H1 (cell line): ENCODE measurements around the gene QPCT. TPM values are rescaled to one million over a fixed set of nuclear protein-coding genes. Genes with fewer than 3 reads are reported as not detected.
A peak's percentile ranks its signal among the peaks of the same experiment; 100 is the strongest.

ENCODE experiments used
- CTCF ChIA-PET: fragments of 300-600 bp; sonication (Branson Sonifier 250); formaldehyde crosslinking; loops from one replicate; lab custom pipeline; 2021; ENCODE audit not compliant: partially characterized antibody; lab: Charles Lee
- POLR2A ChIA-PET: fragments of 300-600 bp; sonication (Branson Sonifier 250); formaldehyde crosslinking; loops from one replicate; lab custom pipeline; 2021; ENCODE audit warnings: inconsistent platforms; ENCODE audit not compliant: partially characterized antibody; lab: Charles Lee
- DNase-seq, 2 experiments: peaks; one replicate each; pipeline versions ENCODE4 v3.0.0 to v3.0.0-alpha.2; 2010 to 2022; ENCODE audit warnings: low spot score in 2 of 2, low read depth in 1 of 2, mixed read lengths in 1 of 2
- FAIRE-seq: peaks from 2 replicates; lab custom pipeline; 2011; peaks lifted over from hg19 to GRCh38; lab: Jason Lieb, UNC
- H2AFZ ChIP-seq: 2 replicates; pipeline ENCODE4 v1.8.1; 2012; ENCODE audit warnings: low read length, inconsistent platforms
- H2AK5ac ChIP-seq: 2 replicates; pipeline ENCODE4 v1.6.1; 2013; ENCODE audit warnings: low read depth, low read length
- H2BK120ac ChIP-seq: replicated peaks from 2 replicates; pipeline ENCODE3; 2013; ENCODE audit warnings: low read depth, low read length, inconsistent platforms
- H2BK12ac ChIP-seq: 2 replicates; pipeline ENCODE4 v1.6.1; 2013; ENCODE audit warnings: low read depth, low read length
- H2BK15ac ChIP-seq: 2 replicates; pipeline ENCODE4 v1.6.1; 2013; ENCODE audit warnings: low read length
- H2BK20ac ChIP-seq: 2 replicates; pipeline ENCODE4 v1.6.1; 2013; ENCODE audit warnings: low read length
- H2BK5ac ChIP-seq: 2 replicates; pipeline ENCODE4 v1.6.1; 2013; ENCODE audit warnings: low read depth, low read length
- H3K14ac ChIP-seq: 2 replicates; pipeline ENCODE4 v1.6.1; 2013; ENCODE audit warnings: inconsistent platforms; ENCODE audit not compliant: insufficient read length
- H3K18ac ChIP-seq: 2 replicates; pipeline ENCODE4 v1.6.1; 2013; ENCODE audit warnings: low read length; ENCODE audit errors: extremely low read depth
- H3K23ac ChIP-seq: 2 replicates; pipeline ENCODE4 v1.6.1; 2013; ENCODE audit warnings: inconsistent platforms; ENCODE audit not compliant: insufficient read length
- H3K23me2 ChIP-seq: 2 replicates; pipeline ENCODE4 v1.6.1; 2013; ENCODE audit warnings: low read depth, low read length
- H3K27ac ChIP-seq: 2 replicates; pipeline ENCODE4 v1.6.1; 2011; ENCODE audit warnings: low read depth, low read length, inconsistent platforms
- H3K27me3 ChIP-seq, 4 experiments: replicated peaks in 1 of 4; 1 replicate in 1 of 4; 2 replicates in 3 of 4; pipeline versions ENCODE4 v1.6.1 to v1.8.1; 2011 to 2013; ENCODE audit warnings: low read length in 3 of 4, mild to moderate bottlenecking in 3 of 4, inconsistent platforms in 2 of 4, mixed read lengths in 2 of 4, moderate library complexity in 1 of 4; ENCODE audit not compliant: control insufficient read depth in 3 of 4, insufficient read depth in 3 of 4; ENCODE audit errors: extremely low read depth in 1 of 4
- H3K36me3 ChIP-seq, 4 experiments: 2 replicates each; pipeline versions ENCODE4 v1.6.1 to v1.8.1; 2011 to 2013; ENCODE audit warnings: mild to moderate bottlenecking in 4 of 4, low read length in 3 of 4, moderate library complexity in 2 of 4, control low read depth in 1 of 4, inconsistent platforms in 1 of 4; ENCODE audit not compliant: insufficient read depth in 4 of 4, control insufficient read depth in 2 of 4
- H3K4ac ChIP-seq: replicated peaks from 2 replicates; pipeline ENCODE3; 2013; ENCODE audit warnings: low read length, low read depth, mixed read lengths, inconsistent platforms; ENCODE audit not compliant: insufficient read length
- H3K4me1 ChIP-seq, 4 experiments: replicated peaks in 1 of 4; 1 replicate in 1 of 4; 2 replicates in 3 of 4; pipeline versions ENCODE4 v1.6.1 to v1.8.1; 2011 to 2013; ENCODE audit warnings: low read length in 3 of 4, inconsistent platforms in 2 of 4, mixed read lengths in 1 of 4; ENCODE audit not compliant: insufficient read depth in 4 of 4, control insufficient read depth in 3 of 4
- H3K4me2 ChIP-seq, 2 experiments: 2 replicates each; pipeline versions ENCODE4 v1.6.1 to v1.8.1; 2011 to 2013; ENCODE audit warnings: low read depth in 2 of 2, low read length in 2 of 2, control low read depth in 1 of 2, inconsistent platforms in 1 of 2, mild to moderate bottlenecking in 1 of 2; ENCODE audit not compliant: insufficient read depth in 1 of 2
- H3K4me3 ChIP-seq, 4 experiments: fragments of 200-600, 300-600 bp in 1 of 4; sonication (generic), shearing (Covaris generic), sonication (Bioruptor Twin) in 1 of 4; 2 replicates each; pipeline versions ENCODE4 v1.5.1 to v1.8.1; 2011 to 2016; ENCODE audit warnings: low read length in 4 of 4, low read depth in 3 of 4, control low read depth in 2 of 4, inconsistent platforms in 2 of 4, mild to moderate bottlenecking in 2 of 4, mixed read lengths in 1 of 4, moderate library complexity in 1 of 4; ENCODE audit not compliant: insufficient read depth in 2 of 4; ENCODE audit errors: extremely low read depth in 1 of 4
- H3K56ac ChIP-seq: replicated peaks from 2 replicates; pipeline ENCODE3; 2013; ENCODE audit warnings: low read depth, mild to moderate bottlenecking, mixed read lengths, low read length, inconsistent platforms; ENCODE audit not compliant: insufficient read length
- H3K79me1 ChIP-seq: 2 replicates; pipeline ENCODE4 v1.6.1; 2013; ENCODE audit warnings: low read depth, low read length, control low read depth
- H3K79me2 ChIP-seq, 2 experiments: 2 replicates each; pipeline versions ENCODE4 v1.6.1 to v1.8.1; 2012 to 2013; ENCODE audit warnings: low read length in 2 of 2, mild to moderate bottlenecking in 2 of 2, inconsistent platforms in 1 of 2; ENCODE audit not compliant: insufficient read depth in 2 of 2, control insufficient read depth in 1 of 2
- H3K9ac ChIP-seq, 4 experiments: replicated peaks in 1 of 4; 1 replicate in 1 of 4; 2 replicates in 3 of 4; pipeline versions ENCODE4 v1.6.1 to v1.8.1; 2011 to 2013; ENCODE audit warnings: low read depth in 3 of 4, low read length in 3 of 4, control low read depth in 2 of 4, mild to moderate bottlenecking in 2 of 4, moderate library complexity in 2 of 4, inconsistent platforms in 1 of 4; ENCODE audit errors: extremely low read depth in 1 of 4
- H3K9me3 ChIP-seq, 2 experiments: 2 replicates each; pipeline versions ENCODE4 v1.6.1 to v1.8.1; 2012 to 2013; ENCODE audit warnings: mild to moderate bottlenecking in 2 of 2, moderate library complexity in 2 of 2, control low read depth in 1 of 2, inconsistent platforms in 1 of 2, low read depth in 1 of 2, low read length in 1 of 2, mixed read lengths in 1 of 2; ENCODE audit not compliant: insufficient read depth in 2 of 2
- H4K20me1 ChIP-seq, 2 experiments: replicated peaks in 1 of 2; 2 replicates each; pipeline versions ENCODE3 to v1.8.1; 2011 to 2013; ENCODE audit warnings: inconsistent platforms in 2 of 2, low read length in 2 of 2, mild to moderate bottlenecking in 1 of 2; ENCODE audit not compliant: insufficient read depth in 2 of 2, control insufficient read depth in 1 of 2
- H4K5ac ChIP-seq: 2 replicates; pipeline ENCODE4 v1.6.1; 2013; ENCODE audit warnings: low read length, low read depth, mixed read lengths, inconsistent platforms; ENCODE audit not compliant: insufficient read length
- H4K8ac ChIP-seq: 2 replicates; pipeline ENCODE4 v1.8.0; 2013; ENCODE audit warnings: mild to moderate bottlenecking, moderate library complexity, low read length, inconsistent platforms; ENCODE audit not compliant: insufficient read depth; ENCODE audit errors: extremely low read depth
- H4K91ac ChIP-seq: replicated peaks from 2 replicates; pipeline ENCODE3; 2013; ENCODE audit warnings: low read length, mixed read lengths, inconsistent platforms; ENCODE audit not compliant: insufficient read length
- BACH1 ChIP-seq: IDR thresholded peaks from 2 replicates; pipeline ENCODE4 v1.6.1; 2012; ENCODE audit warnings: low read length, improper control_type of control experiment
- CHD1 ChIP-seq: IDR thresholded peaks from 2 replicates; pipeline ENCODE4 v1.6.1; 2012; ENCODE audit warnings: low read depth, low read length, improper control_type of control experiment
- CTCF ChIP-seq, 3 experiments: IDR thresholded peaks; 1 replicate in 2 of 3; 2 replicates in 1 of 3; pipeline versions ENCODE4 v1.5.1 to v1.6.1; 2011; ENCODE audit warnings: low read length in 3 of 3, mild to moderate bottlenecking in 3 of 3, inconsistent platforms in 2 of 3, low read depth in 1 of 3, moderate library complexity in 1 of 3; ENCODE audit not compliant: insufficient read depth in 1 of 3; ENCODE audit errors: control extremely low read depth in 1 of 3
- EP300 ChIP-seq, 2 experiments: IDR thresholded peaks; 1 replicate in 1 of 2; 2 replicates in 1 of 2; pipeline ENCODE4 v1.6.1; 2011 to 2012; ENCODE audit warnings: low read depth in 2 of 2, low read length in 2 of 2, mild to moderate bottlenecking in 2 of 2, borderline replicate concordance in 1 of 2, inconsistent platforms in 1 of 2, moderate library complexity in 1 of 2
- KDM1A ChIP-seq: fragments of 200-600, 300-600 bp; sonication (generic); IDR thresholded peaks from 2 replicates; pipeline ENCODE4 v1.7.1; 2016; ENCODE audit warnings: mild to moderate bottlenecking, low read length, borderline replicate concordance
- RAD21 ChIP-seq, 2 experiments: IDR thresholded peaks in 1 of 2; conservative IDR thresholded peaks in 1 of 2; 2 replicates each; pipeline ENCODE4 v1.6.1; 2011; ENCODE audit warnings: low read depth in 2 of 2, low read length in 2 of 2, improper control_type of control experiment in 1 of 2, inconsistent platforms in 1 of 2, mild to moderate bottlenecking in 1 of 2, moderate library complexity in 1 of 2
- ZNF274 ChIP-seq: IDR thresholded peaks from 2 replicates; pipeline ENCODE4 v1.7.0; 2012; ENCODE audit warnings: low read length, borderline replicate concordance; ENCODE audit errors: extremely low read depth
- WGBS, 2 experiments: shearing (Covaris generic) in 1 of 2; methylation state at CpG; one replicate each; pipeline versions ENCODE4 v1.1.6 to v1.1.7; 2013 to 2015; ENCODE audit warnings: low lambda C conversion rate in 2 of 2, mixed read lengths in 2 of 2, inconsistent platforms in 1 of 2, low coverage in 1 of 2, missing lambda C conversion rate in 1 of 2; ENCODE audit not compliant: insufficient replicate concordance in 2 of 2, insufficient coverage in 1 of 2, insufficient read length in 1 of 2; ENCODE audit errors: extremely low coverage in 1 of 2, missing lambda C conversion rate in 1 of 2; 5-methylcytosine and 5-hydroxymethylcytosine counted together
- polyA plus RNA-seq, 7 experiments: library from polyadenylated mRNA; depleted of rRNA in 3 of 7; stranded (reverse) in 5 of 7; unstranded in 2 of 7; fragments of >200 nt in 5 of 7; fragments of 200-250 nt in 2 of 7; gene quantifications; 1 replicate in 5 of 7; 2 replicates in 1 of 7; 4 replicates in 1 of 7; pipeline versions ENCODE4 v1.2.1 to v1.2.3, GENCODE V29; 2011 to 2013; ENCODE audit warnings: missing spikeins in 2 of 7, mixed read lengths in 2 of 7
- total RNA-seq: library from RNA; stranded (reverse); fragmentation: NEBNext Ultra II Directional; extraction: Animal tissue kit (Norgen Biotek cat#: 25700); gene quantifications from 2 replicates; pipeline ENCODE4 v1.2.1, GENCODE V29; 2021

The QPCT gene
- total and polyA plus RNA-seq, 2 of the 8 experiments (the other 6 are each of a cell fraction or from before 2014, with no cell fraction given) = 4.0 to 4.3 TPM

- Histone ChIP-seq H4K20me1 (no peaks in the 10 kb centered on the region), H3K27ac (no peak overlapping the region), H3K4me2 (peak overlapping the region; percentile 48 to 98), H3K9ac (no peak overlapping the region), H3K27me3 (peaks cover 0 to 11% (median 6%) of the 10 kb centered on the region in 4 experiments; a peak in 4 of 7 replicates), H2BK20ac (no peak overlapping the region), H2BK120ac (no peak overlapping the region), H2AK5ac (no peak overlapping the region), H3K79me1 (no peaks in the 10 kb centered on the region), H3K56ac (no peak overlapping the region), H2BK5ac (no peak overlapping the region), H3K23ac (no peak overlapping the region), H3K9me3 (no peaks in the 10 kb centered on the region), H4K91ac (no peak overlapping the region), H3K23me2 (no peaks in the 10 kb centered on the region; the same call in 1 of the 2 replicates), H3K4me3 (peak overlapping the region; percentile 46 to 79 (median 72)), H3K18ac (no peak overlapping the region), H3K36me3 (no peaks in the 10 kb centered on the region), H4K5ac (no peak overlapping the region), H4K8ac (no peak overlapping the region), H3K14ac (no peak overlapping the region), H2BK15ac (no peak overlapping the region), H3K4ac (no peak overlapping the region), H2AFZ (peak overlapping the region; percentile 93), H2BK12ac (0 out of 2 replicates have a peak overlapping the region, but pooled peaks have one; percentile 7), H3K79me2 (no peaks in the 10 kb centered on the region), H3K4me1 (peaks cover 0 to 10% (median 3%) of the 10 kb centered on the region in 4 experiments; a peak in 4 of 7 replicates)
- 93% methylated on average over 7 of the region's 7 CpGs; no CpG with 5 or more reads in 1 of the 2 experiments for WGBS, 2 experiments
- POLR2A ChIA-PET = interaction anchor here (1.1 to 1.2 kb wide), 2 partner anchors 19 to 36 kb away, joined by 3 to 4 read pairs; no protein-coding TSS in a partner anchor
- DNase-seq = no peak
- peak; percentile 45 for FAIRE-seq
- CTCF ChIA-PET = interaction anchor here (1.0 to 1.8 kb wide), 11 partner anchors 11 to 533 kb away, joined by 3 to 9 read pairs (median 4); partner anchors contain the start of gene PRKD3
- TF ChIP-seq ZNF274 (no peak), EP300 (IDR thresholded peaks at IDR 0.05; ENCODE audit: borderline replicate concordance in 1 of 2, low read depth in 2 of 2, low read length in 2 of 2) (no peak), CTCF (IDR thresholded peaks at IDR 0.05; ENCODE audit: control extremely low read depth in 1 of 3, insufficient read depth in 1 of 3, low read depth in 1 of 3, low read length in 3 of 3) (peak in 2 of 3 experiments; percentile 27 to 42; a peak in 2 of 4 replicates), RAD21 (IDR thresholded peaks at IDR 0.05 in 1 of 2, conservative IDR thresholded peaks at IDR 0.05 in 1 of 2; ENCODE audit: low read depth in 2 of 2, low read length in 2 of 2) (peak; percentile 22 to 44; a peak in 2 of 4 replicates), KDM1A (peak; percentile 74; the same call in 1 of the 2 replicates), CHD1 (no peak), BACH1 (no peak)
Measured at GRCh38 chr2:37343537-37344434, 644 bp upstream of the QPCT start.
